Neural cell (in vitro differentiated cells): ENCODE data around the gene PMS2.

Experiments used
- EP300 ChIP-seq: fragments of 450-650 bp; conservative IDR thresholded peaks from 2 replicates; pipeline ENCODE4 v1.6.1; 2014; ENCODE audit warnings: antibody characterized with exemption, mild to moderate bottlenecking, moderate library complexity; ENCODE audit not compliant: poor library complexity, severe bottlenecking
- EZH2 ChIP-seq: fragments of 200-600, 300-800 bp; shearing (Covaris generic), sonication (generic); IDR thresholded peaks from 2 replicates; pipeline ENCODE4 v1.6.1; 2014; ENCODE audit warnings: antibody characterized with exemption, low read length, borderline replicate concordance, mild to moderate bottlenecking; ENCODE audit not compliant: insufficient read depth, poor library complexity, severe bottlenecking
- POLR2AphosphoS5 ChIP-seq: IDR thresholded peaks from 2 replicates; pipeline ENCODE4 v1.6.1; 2012
- TF ChIP-seq, protein P1 (sequence below): fragments of 450-650 bp; IDR thresholded peaks from 2 replicates; pipeline ENCODE4 v1.5.1; 2014; ENCODE audit warnings: antibody characterized with exemption, mild to moderate bottlenecking, moderate library complexity; ENCODE audit not compliant: poor library complexity, severe bottlenecking

DNA sequence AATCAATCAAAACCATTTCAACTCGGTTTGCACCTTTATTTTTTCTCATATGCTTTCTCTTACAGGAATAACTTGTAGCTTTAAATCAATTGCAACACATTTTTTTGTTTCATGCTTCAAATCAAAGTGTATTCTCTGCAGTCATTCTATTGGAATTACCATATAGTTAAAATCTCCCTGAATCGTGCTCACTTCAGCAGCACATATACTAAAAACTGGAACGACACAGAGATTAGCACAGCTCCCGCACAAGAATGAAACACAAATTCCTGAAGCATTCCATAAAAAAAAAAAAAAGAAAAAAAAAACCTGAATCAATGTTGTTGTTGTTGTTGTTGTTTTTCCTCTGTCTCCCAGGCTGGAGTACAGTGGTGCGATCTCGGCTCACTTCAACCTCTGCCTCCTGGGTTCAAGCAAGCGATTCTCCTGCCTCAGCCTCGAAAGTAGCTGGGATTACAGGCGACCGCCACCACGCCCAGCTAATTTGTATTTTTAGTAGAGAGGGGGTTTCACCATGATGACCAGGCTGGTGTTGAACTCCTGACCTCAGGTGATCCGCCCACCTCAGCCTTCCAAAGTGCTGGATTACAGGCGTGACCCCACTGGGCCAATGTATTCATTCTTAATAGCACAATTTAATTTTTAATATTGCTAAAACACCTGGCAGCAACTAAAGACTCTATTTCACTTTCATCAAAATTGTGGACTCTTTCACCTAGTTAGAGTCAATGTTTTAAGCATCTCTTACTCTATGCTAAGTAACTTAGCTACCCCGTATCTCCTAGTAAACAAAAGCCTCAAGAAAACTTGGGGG is 48.7 kb upstream of the PMS2 start:
- TF ChIP-seq, protein P1, sequence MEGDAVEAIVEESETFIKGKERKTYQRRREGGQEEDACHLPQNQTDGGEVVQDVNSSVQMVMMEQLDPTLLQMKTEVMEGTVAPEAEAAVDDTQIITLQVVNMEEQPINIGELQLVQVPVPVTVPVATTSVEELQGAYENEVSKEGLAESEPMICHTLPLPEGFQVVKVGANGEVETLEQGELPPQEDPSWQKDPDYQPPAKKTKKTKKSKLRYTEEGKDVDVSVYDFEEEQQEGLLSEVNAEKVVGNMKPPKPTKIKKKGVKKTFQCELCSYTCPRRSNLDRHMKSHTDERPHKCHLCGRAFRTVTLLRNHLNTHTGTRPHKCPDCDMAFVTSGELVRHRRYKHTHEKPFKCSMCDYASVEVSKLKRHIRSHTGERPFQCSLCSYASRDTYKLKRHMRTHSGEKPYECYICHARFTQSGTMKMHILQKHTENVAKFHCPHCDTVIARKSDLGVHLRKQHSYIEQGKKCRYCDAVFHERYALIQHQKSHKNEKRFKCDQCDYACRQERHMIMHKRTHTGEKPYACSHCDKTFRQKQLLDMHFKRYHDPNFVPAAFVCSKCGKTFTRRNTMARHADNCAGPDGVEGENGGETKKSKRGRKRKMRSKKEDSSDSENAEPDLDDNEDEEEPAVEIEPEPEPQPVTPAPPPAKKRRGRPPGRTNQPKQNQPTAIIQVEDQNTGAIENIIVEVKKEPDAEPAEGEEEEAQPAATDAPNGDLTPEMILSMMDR = no peak
- no peak for TF ChIP-seq EZH2
- no peak for TF ChIP-seq EP300
- no peak for TF ChIP-seq POLR2AphosphoS5
